ENCODE measurements around the gene UBE2H.

DNA sequence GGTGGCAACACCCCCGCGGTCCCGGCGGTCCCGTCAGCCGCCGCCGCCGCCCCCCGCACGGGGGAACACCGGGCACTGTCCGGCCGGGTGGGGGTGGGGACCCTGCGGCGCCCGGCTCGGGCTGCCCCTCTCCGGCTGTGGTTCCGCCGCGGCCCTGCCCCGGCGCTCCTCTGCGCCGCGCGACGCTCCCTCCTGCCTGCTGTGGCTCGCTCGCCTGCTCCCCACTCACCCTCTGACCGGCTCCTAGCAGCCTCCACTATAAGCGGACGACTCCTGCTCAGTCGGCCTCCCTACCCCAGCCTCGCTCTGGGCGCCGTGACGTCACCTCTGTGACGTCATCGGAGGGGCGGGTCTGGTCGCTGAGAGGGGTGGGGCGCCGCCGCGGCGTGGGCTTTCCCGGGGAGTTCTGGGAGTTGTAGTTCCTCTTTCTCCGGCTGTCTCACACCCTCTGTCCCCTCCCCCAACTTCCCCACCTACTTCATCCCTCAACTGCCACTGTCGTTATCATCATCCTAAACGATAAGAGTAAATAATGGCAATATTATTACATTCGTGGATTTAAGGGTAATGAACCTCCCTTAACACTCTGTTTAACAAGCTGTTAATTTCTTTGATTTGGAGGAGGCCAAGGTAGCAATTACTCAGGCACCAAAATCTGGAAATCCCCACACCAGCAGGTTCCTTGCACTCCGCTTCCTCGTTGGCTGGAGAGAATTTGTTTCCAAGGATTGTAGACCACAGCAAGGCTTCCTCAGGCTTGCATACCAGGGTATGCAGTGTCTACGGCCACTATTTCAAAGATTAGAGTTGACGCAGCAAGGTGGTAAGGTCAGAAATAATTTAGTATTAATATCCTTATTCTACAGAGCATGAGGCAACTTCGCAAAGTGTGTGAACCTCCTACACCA is at the start of gene UBE2H:
- TF ChIP-seq POLR2A (IDR thresholded peaks at IDR 0.05): peak; percentile 92 to 97
- TF ChIP-seq, protein P1, sequence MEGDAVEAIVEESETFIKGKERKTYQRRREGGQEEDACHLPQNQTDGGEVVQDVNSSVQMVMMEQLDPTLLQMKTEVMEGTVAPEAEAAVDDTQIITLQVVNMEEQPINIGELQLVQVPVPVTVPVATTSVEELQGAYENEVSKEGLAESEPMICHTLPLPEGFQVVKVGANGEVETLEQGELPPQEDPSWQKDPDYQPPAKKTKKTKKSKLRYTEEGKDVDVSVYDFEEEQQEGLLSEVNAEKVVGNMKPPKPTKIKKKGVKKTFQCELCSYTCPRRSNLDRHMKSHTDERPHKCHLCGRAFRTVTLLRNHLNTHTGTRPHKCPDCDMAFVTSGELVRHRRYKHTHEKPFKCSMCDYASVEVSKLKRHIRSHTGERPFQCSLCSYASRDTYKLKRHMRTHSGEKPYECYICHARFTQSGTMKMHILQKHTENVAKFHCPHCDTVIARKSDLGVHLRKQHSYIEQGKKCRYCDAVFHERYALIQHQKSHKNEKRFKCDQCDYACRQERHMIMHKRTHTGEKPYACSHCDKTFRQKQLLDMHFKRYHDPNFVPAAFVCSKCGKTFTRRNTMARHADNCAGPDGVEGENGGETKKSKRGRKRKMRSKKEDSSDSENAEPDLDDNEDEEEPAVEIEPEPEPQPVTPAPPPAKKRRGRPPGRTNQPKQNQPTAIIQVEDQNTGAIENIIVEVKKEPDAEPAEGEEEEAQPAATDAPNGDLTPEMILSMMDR (IDR thresholded peaks at IDR 0.05): peak in 1 of 3 experiments; percentile 10
